CD4-positive, alpha-beta T cell treated with Interleukin-4 for 1 hour (primary cell): ENCODE measurements around the gene MYOT.
"Not testable (repeated sequence)": the region's sequence is repeated elsewhere in the genome, so short reads cannot be mapped to it uniquely, and the experiment has no call there.

ENCODE experiments used
- DNase-seq, 2 donors: peaks; one replicate each; pipeline ENCODE4 v3.0.0-alpha.2; 2020 to 2022

Gene MYOT

GRCh38 chr5:137856916-137857862 lies 10.5 kb upstream of the MYOT start:
- DNase-seq, result no peak

GRCh38 chr5:137858223-137858916 lies 9.3 kb upstream of the MYOT start:
- DNase-seq, result peak in 1 of 2 donors; percentile 22

- DNase-seq, result no peak
Measured at GRCh38 chr5:137858954-137859353, 8.7 kb upstream of the MYOT start.

GRCh38 chr5:137862251-137862650 lies 5.4 kb upstream of the MYOT start:
- no peak for DNase-seq

- DNase-seq, result not testable (repeated sequence)
Measured at GRCh38 chr5:137863653-137864052, 4.0 kb upstream of the MYOT start.

- DNase-seq, result no peak
Measured at GRCh38 chr5:137866541-137867388, 895 bp upstream of the MYOT start.

- DNase-seq, result no peak
Measured at GRCh38 chr5:137870647-137871339, 3.1 kb downstream of the MYOT start.

- no peak for DNase-seq
Measured at GRCh38 chr5:137871571-137871970, 3.9 kb downstream of the MYOT start.

GRCh38 chr5:137872466-137872865 lies 4.8 kb downstream of the MYOT start:
- DNase-seq, result no peak

GRCh38 chr5:137876101-137876500 lies 8.4 kb downstream of the MYOT start:
- DNase-seq, result no peak

GRCh38 chr5:137880313-137880712 lies 12.7 kb downstream of the MYOT start:
- no peak for DNase-seq

GRCh38 chr5:137887831-137888230 lies 20.2 kb downstream of the MYOT start:
- no peak for DNase-seq

- DNase-seq, result peak in 1 of 2 donors; percentile 11
Measured at GRCh38 chr5:137888466-137888862, 20.8 kb downstream of the MYOT start.

GRCh38 chr5:137888863-137889759 lies 21.5 kb downstream of the MYOT start, which contains the start of gene PKD2L2:
TSS of gene PKD2L2 (plus strand) at chr5:137889457. CDS start at chr5:137889492, 35 bp downstream.
- DNase-seq, result peak; percentile 87 to 91

GRCh38 chr5:137890845-137891244 lies 23.2 kb downstream of the MYOT start:
- no peak for DNase-seq

- no peak for DNase-seq
Measured at GRCh38 chr5:137891849-137892248, 24.2 kb downstream of the MYOT start.

- DNase-seq, result no peak
Measured at GRCh38 chr5:137894586-137894985, 26.9 kb downstream of the MYOT start.

- no peak for DNase-seq
Measured at GRCh38 chr5:137896560-137896959, 28.9 kb downstream of the MYOT start.

GRCh38 chr5:137899493-137899892 lies 31.8 kb downstream of the MYOT start:
- no peak for DNase-seq

- no peak for DNase-seq
Measured at GRCh38 chr5:137901011-137901817, 33.6 kb downstream of the MYOT start.
